NT2/D1 (cell line): Measurements from ENCODE around the gene CD2AP.

Experiments
- YY1 ChIP-seq: IDR thresholded peaks from 2 replicates; pipeline ENCODE4 v1.6.1; 2011; ENCODE audit not compliant: insufficient read length, insufficient read depth
- ZNF274 ChIP-seq: IDR thresholded peaks from 2 replicates; pipeline ENCODE4 v1.6.1; 2011; ENCODE audit warnings: mild to moderate bottlenecking, low read depth, low read length

GRCh38 chr6:47574789-47575188 is 97.2 kb downstream of the CD2AP start:
- no peak for TF ChIP-seq YY1
- TF ChIP-seq ZNF274 = no peak
